Measurements from ENCODE around the gene HNRNPA3.

- TF ChIP-seq EP300 (IDR thresholded peaks at IDR 0.05; ENCODE audit: borderline replicate concordance): no peak
- no peak for TF ChIP-seq EGR1 (IDR thresholded peaks at IDR 0.05)
- TF ChIP-seq FOXM1 (IDR thresholded peaks at IDR 0.05; ENCODE audit: borderline replicate concordance, low read depth): no peak
- no peak for TF ChIP-seq NFIC (IDR thresholded peaks at IDR 0.05)
- no peak for TF ChIP-seq MAX (IDR thresholded peaks at IDR 0.05)
- TF ChIP-seq REST (IDR thresholded peaks at IDR 0.05; ENCODE audit: low read depth): no peak
Measured at GRCh38 chr2:177221534-177221933, 8.9 kb downstream of the HNRNPA3 start.
